GM12864 (cell line): Measurements from ENCODE around the gene PTPRC.

Source experiments
- DNase-seq: peaks from one replicate; pipeline ENCODE4 v3.0.0-alpha.2; 2011; ENCODE audit warnings: low read depth
- H3K4me3 ChIP-seq: 2 replicates; pipeline ENCODE4 v1.5.1; 2011; ENCODE audit warnings: mild to moderate bottlenecking, low read depth, low read length, control low read depth
- CTCF ChIP-seq: IDR thresholded peaks from 2 replicates; pipeline ENCODE4 v1.5.1; 2011; ENCODE audit warnings: low read depth, mild to moderate bottlenecking, moderate library complexity, low read length, control low read depth, inconsistent platforms; ENCODE audit errors: missing control alignments

The PTPRC gene

DNA sequence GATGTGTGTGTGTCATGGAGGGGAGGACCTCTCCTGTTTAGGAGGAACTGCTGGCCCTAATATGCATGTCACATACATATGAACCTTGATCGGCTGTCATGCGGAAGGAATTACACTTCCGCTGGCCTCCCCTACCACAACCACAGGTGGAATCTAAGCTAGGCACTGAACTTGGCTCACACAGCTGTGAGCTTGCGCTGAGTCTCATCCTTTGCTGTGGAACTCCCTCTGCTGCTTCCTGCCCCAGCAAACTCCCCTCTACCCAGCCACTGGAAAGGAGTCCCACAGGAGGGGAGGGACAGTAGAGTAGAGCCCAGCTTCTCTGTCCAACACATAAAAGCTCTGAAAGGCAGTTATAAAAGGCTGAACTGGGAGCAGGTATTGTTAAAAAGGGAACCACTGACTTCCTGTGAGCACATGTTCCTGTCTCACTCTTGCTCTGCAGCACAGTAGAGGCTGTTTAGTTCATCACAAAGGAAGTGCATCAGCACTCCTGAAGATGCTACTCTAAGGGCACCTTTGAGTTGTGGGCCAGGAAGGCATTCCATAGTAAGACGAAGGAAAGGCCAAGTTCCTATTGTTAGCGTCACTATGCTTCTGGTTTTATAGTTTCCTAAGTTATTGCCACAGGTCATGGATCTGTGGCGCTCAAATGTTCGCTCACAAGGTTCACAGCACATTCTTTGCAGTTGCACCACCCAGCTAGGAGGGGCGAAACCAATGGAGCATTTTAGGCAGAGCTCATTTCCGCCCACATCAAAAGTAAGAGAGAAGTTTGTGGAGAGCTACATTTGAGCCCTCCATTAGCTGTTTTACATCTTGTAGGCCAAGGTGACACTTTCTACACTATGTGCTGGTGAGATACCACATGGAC is 17.7 kb upstream of the PTPRC start:
- no peak for TF ChIP-seq CTCF

GRCh38 chr1:198622001-198622400 is 16.8 kb upstream of the PTPRC start:
- H3K4me3 ChIP-seq: peak overlapping the region; percentile 10; the same call in 1 of the 2 replicates
- DNase-seq: no peak
- no peak for TF ChIP-seq CTCF

More for the DNA sequence above, 17.7 kb upstream of the PTPRC start:
- DNase-seq: peak; percentile 87
- peak overlapping the region; percentile 10 for H3K4me3 ChIP-seq

DNA sequence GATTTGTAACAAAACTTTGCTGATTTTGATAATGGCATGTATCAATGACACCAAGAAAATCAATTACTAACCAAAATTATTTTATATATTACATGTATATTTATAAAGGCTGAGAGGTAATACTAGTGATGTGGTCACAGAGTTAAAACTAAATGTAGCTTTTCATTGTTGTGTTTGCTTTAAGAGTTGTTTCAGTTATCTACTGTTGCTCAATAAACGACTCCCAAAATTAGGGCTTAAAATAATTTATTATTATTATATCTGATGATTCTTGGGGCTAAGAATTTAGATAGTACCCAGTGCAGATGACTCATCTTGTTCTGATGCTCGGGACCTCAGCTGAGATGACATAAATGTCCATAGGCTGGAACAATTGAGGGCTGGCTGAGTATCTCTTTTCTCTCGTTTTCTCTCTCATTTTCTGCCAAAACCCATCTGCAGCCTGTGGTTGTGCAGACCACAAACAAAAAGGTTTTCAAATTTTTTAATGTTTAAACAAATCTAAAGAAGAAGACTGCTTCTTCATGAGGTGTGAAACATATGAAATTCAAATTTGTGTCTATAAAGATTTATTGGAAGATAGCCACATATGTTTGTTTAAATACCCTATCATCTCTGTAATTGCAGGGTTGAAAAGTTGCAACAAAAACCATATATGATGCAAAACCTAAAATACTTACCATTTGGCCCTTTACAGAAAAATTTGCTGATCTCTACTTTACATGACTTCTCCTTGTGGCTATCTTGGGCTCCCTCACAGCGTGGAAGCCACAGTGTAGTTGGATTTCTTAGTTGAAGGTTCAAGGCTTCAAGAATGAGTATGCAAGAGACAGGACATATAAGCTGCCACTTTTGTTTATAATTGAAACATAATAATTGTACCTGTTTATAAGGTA is 14.8 kb upstream of the PTPRC start:
- peak; percentile 57 for DNase-seq
- H3K4me3 ChIP-seq: no peak overlapping the region
- TF ChIP-seq CTCF: no peak

DNA sequence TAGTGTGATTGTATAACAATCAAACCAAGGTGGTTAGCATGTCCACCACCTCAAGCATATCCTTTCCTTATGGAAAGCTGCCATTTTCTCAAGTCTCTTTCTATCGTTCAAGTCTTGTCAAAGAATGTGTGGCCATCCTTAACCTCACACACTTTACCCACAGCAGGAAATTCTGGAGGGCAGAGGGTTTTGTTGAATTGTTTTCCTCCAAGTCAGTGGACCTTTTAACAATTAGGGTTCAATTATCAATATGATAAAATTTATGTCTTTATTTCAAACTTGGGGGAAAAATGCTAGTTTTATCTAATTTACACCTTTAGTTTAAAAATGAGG is 14.2 kb upstream of the PTPRC start:
- DNase-seq: no peak
- H3K4me3 ChIP-seq: no peak overlapping the region
- TF ChIP-seq CTCF: no peak

DNA sequence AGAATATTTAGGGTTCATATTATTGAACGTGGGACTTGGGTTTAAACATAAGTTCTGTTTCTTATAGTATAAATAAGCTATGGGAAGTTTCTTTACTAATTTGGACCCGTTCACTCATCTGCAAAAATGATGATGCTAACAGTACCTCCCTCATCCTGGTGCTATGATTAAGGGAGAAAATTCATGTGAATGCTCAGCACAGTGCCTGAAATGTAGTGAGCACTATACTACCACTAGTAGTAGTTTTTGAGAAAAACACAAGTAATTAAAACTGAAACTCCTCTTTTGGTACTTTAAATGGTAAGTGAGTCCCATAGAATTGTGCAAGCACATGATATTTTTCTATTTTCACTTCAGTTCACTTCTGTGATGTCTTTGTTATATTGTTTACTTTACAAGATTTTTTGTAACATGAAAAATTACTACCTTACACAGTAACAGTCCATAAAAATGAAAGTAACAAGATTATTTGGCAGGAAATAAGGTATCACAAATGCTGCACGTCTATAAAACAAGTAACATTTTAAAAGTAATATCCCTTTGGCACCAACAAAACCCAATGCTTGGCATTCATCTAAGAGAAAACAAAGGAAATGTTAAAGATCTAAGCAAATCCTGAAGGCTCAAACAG is 11.3 kb upstream of the PTPRC start:
- H3K4me3 ChIP-seq: no peak overlapping the region
- DNase-seq: no peak
- TF ChIP-seq CTCF: no peak

DNA sequence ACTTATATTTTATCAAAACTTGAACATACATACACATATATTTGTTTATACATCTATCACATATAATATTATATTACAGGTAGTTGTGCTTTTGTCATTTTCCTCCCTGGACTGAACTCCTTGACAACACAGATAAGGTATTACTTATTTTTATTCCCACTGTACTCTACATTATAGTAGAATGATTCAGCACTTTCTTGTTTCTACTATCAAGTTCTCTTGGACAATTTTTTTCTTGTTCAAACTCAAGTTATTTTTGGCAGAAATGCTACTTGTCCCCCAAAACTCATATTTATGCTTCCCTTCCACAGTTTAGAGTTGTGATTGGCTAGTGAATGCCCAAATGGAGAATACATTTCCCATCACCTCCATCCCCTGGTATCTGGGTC is 10.8 kb upstream of the PTPRC start:
- H3K4me3 ChIP-seq: no peak overlapping the region
- no peak for DNase-seq
- TF ChIP-seq CTCF: no peak
